ENCODE results near the gene FGF14. TPM values are rescaled to one million over a fixed set of nuclear protein-coding genes. Genes with fewer than 3 reads are reported as not detected.

Gene FGF14
- total RNA-seq, 3 donors from 2014 or later (not counting 1 experiment from before 2014, with no cell fraction given): not detected

DNA sequence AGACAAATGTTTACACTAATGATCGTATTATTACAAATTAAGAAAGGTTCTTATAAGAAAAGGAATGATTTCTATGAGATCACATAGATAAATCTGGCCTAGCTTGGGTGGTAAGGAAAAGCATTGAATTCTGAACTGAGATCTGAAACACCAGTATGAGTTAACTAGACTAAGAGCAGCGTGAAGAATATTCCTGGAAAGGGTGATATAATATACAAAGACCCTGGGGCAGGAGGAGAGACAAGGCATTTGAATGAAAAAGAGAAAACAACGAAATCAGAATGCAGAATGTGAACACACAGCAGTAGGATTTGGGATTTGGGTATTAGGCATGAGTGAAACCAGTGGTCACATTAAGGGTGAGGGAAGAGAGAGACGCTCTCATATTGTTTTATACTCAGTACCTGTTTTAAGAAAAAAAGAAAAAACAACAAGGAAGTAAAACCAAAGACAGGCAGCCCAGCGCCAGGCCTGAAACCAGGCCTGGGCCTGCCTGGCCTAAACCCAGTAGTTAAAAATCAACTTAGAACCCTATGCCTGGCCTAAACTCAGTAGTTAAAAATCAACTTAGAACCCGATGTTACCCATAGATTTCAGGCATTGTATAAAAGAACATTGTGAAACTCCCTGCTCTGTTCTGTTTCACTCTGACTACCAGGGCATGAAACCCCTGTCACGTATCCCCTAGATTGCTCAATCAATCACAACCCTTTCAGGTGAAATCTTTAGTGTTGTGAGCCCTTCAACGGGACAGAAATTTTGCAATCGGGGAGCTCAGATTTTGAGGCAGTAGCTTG is 662.3 kb downstream of the FGF14 start:
- no peaks in the 10 kb centered on the region for H3K27me3 Mint-ChIP-seq (ENCODE audit: low read depth in 2 of 2)
- no peak overlapping the region for H3K4me3 Mint-ChIP-seq
- no peak overlapping the region for H3K27ac Mint-ChIP-seq
- DNase-seq (no peak), ATAC-seq (no peak)
- Histone ChIP-seq H3K9me3 (ENCODE audit: control insufficient read depth, insufficient read depth, low read length) (no peaks in the 10 kb centered on the region), H3K4me1 (ENCODE audit: control insufficient read depth, insufficient read depth, low read length) (no peaks in the 10 kb centered on the region), H3K27ac (ENCODE audit: low read length) (no peak overlapping the region), H3K27me3 (ENCODE audit: control insufficient read depth, insufficient read depth, low read length) (no peaks in the 10 kb centered on the region), H3K36me3 (ENCODE audit: control insufficient read depth, insufficient read depth, low read length) (no peaks in the 10 kb centered on the region), H3K4me3 (ENCODE audit: low read length) (no peak overlapping the region)
- TF ChIP-seq, protein P1, sequence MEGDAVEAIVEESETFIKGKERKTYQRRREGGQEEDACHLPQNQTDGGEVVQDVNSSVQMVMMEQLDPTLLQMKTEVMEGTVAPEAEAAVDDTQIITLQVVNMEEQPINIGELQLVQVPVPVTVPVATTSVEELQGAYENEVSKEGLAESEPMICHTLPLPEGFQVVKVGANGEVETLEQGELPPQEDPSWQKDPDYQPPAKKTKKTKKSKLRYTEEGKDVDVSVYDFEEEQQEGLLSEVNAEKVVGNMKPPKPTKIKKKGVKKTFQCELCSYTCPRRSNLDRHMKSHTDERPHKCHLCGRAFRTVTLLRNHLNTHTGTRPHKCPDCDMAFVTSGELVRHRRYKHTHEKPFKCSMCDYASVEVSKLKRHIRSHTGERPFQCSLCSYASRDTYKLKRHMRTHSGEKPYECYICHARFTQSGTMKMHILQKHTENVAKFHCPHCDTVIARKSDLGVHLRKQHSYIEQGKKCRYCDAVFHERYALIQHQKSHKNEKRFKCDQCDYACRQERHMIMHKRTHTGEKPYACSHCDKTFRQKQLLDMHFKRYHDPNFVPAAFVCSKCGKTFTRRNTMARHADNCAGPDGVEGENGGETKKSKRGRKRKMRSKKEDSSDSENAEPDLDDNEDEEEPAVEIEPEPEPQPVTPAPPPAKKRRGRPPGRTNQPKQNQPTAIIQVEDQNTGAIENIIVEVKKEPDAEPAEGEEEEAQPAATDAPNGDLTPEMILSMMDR (IDR thresholded peaks at IDR 0.05): no peak
- H3K9me3 Mint-ChIP-seq: peaks cover 3 to 4% of the 10 kb centered on the region in 2 donors
- no peaks in the 10 kb centered on the region for H3K4me1 Mint-ChIP-seq
- H3K36me3 Mint-ChIP-seq: no peaks in the 10 kb centered on the region
- intact Hi-C loops (cut with micrococcal nuclease): no loop called here
- WGBS (ENCODE audit: insufficient coverage): 85% methylated on average over 9 of the region's 9 CpGs

DNA sequence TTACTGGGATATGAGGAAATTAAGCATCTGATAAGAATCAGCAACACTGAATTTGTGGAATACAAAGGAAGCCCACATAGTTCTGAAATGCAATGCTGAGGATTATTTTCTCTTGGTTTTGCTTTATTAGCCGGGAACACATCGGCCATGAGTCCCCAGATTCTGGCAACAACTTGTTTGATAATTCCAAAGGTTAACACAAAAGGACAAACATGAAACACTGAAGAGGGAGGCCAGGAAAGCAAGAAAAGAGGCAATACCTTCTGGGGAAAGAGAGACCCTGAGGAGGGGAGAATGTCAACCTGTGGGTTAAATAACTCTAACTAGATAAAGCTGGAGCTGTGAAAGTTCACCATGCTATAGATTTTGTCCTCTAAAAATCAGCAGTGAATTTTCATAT is 663.5 kb downstream of the FGF14 start:
- DNase-seq: no peak
- Mint-ChIP-seq H3K27me3 (ENCODE audit: low read depth in 2 of 2) (no peaks in the 10 kb centered on the region), H3K27ac (no peak overlapping the region)

DNA sequence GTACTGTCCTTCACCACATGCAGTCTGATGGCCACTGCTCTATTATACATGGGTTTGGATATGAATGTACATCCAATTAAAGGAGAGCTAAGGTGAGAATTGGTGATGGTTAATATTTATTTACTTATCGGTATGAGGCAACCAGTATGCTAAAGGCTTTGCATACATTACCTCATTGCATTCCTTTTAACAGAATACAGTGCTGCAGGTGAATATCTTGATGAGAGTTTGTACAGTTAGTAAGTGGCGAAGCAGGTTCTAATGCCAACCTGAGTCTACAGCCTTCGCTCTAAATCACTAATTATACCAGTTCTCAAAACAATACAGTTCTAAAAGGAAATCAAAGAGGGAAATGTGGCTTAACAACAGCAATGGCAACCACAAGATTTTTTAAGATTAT is 665.3 kb downstream of the FGF14 start:
- H3K36me3 ChIP-seq (ENCODE audit: control insufficient read depth, insufficient read depth, low read length): no peaks in the 10 kb centered on the region
- Mint-ChIP-seq H3K4me1 (no peaks in the 10 kb centered on the region), H3K36me3 (no peaks in the 10 kb centered on the region), H3K4me3 (no peak overlapping the region), H3K9me3 (peaks cover 3 to 4% of the 10 kb centered on the region in 2 donors), H3K27me3 (ENCODE audit: low read depth in 2 of 2) (no peaks in the 10 kb centered on the region), H3K27ac (no peak overlapping the region)
- WGBS (ENCODE audit: insufficient coverage): no CpG with 5 or more reads among the region's 3 CpGs
- H3K9me3 ChIP-seq (ENCODE audit: control insufficient read depth, insufficient read depth, low read length): no peaks in the 10 kb centered on the region
- H3K4me1 ChIP-seq (ENCODE audit: control insufficient read depth, insufficient read depth, low read length): no peaks in the 10 kb centered on the region
- TF ChIP-seq, protein P1 (IDR thresholded peaks at IDR 0.05): no peak
- no peak overlapping the region for H3K4me3 ChIP-seq (ENCODE audit: low read length)
- intact Hi-C loops (cut with micrococcal nuclease): no loop called here
- H3K27me3 ChIP-seq (ENCODE audit: control insufficient read depth, insufficient read depth, low read length): no peaks in the 10 kb centered on the region
- ATAC-seq (no peak), DNase-seq (no peak)
- H3K27ac ChIP-seq (ENCODE audit: low read length): no peak overlapping the region

More for the DNA sequence above, 663.5 kb downstream of the FGF14 start:
- Histone ChIP-seq H3K36me3 (ENCODE audit: control insufficient read depth, insufficient read depth, low read length) (no peaks in the 10 kb centered on the region), H3K27ac (ENCODE audit: low read length) (no peak overlapping the region), H3K27me3 (ENCODE audit: control insufficient read depth, insufficient read depth, low read length) (no peaks in the 10 kb centered on the region), H3K4me1 (ENCODE audit: control insufficient read depth, insufficient read depth, low read length) (no peaks in the 10 kb centered on the region), H3K4me3 (ENCODE audit: low read length) (no peak overlapping the region), H3K9me3 (ENCODE audit: control insufficient read depth, insufficient read depth, low read length) (no peaks in the 10 kb centered on the region)
- TF ChIP-seq, protein P1 (IDR thresholded peaks at IDR 0.05): no peak
- no peaks in the 10 kb centered on the region for H3K4me1 Mint-ChIP-seq
- ATAC-seq: no peak
- no peaks in the 10 kb centered on the region for H3K36me3 Mint-ChIP-seq
- WGBS (ENCODE audit: insufficient coverage): 93% methylated on average over 2 of the region's 2 CpGs
- peaks cover 3 to 4% of the 10 kb centered on the region in 2 donors for H3K9me3 Mint-ChIP-seq
- no peak overlapping the region for H3K4me3 Mint-ChIP-seq
- intact Hi-C loops (cut with micrococcal nuclease): no loop called here

Data from natural killer cell (primary cell).